ENCODE data around the gene MAGED4. TPM values are rescaled to one million over a fixed set of nuclear protein-coding genes. Genes with fewer than 3 reads are reported as not detected.

The MAGED4 gene
- total and polyA plus RNA-seq, 2 experiments from 2014 or later, result 29.7 to 73.7 TPM

DNA sequence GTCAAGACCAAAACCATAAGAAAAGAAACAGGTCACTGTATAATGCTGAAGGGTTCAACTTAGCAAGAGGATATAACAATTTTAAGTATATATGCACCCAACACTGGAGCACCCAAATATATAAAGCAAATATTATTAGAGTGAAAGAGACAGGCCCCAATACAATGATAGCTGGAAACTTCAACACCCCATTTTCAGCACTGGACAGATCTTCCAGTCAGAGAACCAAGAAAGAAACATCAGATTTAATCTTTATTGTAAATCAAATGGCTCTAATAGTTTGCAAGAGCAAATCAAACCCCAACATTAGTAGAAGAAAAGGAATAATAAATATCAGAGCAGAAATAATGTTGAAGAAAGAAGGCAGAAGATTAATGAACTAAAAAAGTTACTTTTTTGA is 36.2 kb downstream of the MAGED4 start:
- Histone ChIP-seq H3K27me3 (no peaks in the 10 kb centered on the region), H3K27ac (no peak overlapping the region), H3K36me3 (no peaks in the 10 kb centered on the region), H3K4me1 (ENCODE audit: low read depth) (no peaks in the 10 kb centered on the region), H3K9me3 (ENCODE audit: low read depth) (no peaks in the 10 kb centered on the region), H3K4me3 (no peak overlapping the region)
- TF ChIP-seq, protein P1, sequence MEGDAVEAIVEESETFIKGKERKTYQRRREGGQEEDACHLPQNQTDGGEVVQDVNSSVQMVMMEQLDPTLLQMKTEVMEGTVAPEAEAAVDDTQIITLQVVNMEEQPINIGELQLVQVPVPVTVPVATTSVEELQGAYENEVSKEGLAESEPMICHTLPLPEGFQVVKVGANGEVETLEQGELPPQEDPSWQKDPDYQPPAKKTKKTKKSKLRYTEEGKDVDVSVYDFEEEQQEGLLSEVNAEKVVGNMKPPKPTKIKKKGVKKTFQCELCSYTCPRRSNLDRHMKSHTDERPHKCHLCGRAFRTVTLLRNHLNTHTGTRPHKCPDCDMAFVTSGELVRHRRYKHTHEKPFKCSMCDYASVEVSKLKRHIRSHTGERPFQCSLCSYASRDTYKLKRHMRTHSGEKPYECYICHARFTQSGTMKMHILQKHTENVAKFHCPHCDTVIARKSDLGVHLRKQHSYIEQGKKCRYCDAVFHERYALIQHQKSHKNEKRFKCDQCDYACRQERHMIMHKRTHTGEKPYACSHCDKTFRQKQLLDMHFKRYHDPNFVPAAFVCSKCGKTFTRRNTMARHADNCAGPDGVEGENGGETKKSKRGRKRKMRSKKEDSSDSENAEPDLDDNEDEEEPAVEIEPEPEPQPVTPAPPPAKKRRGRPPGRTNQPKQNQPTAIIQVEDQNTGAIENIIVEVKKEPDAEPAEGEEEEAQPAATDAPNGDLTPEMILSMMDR (IDR thresholded peaks at IDR 0.05; ENCODE audit: low read depth, low read length), result no peak
- DNase-seq (ENCODE audit: low read depth in 1 of 2, low spot score in 1 of 2), result no peak

Other genes starting within 250 kb of the MAGED4 start
- 25.0 and 32.1 TPM in 2 replicates for gene MAGED4B, start 115.7 kb upstream of the MAGED4 start, total RNA-seq
- gene MAGED4B, start 115.7 kb upstream of the MAGED4 start, polyA plus RNA-seq, result 99.6 and 106 TPM in 2 replicates
- not detected in 2 replicates for gene XAGE2, start 184.1 kb downstream of the MAGED4 start, total RNA-seq
- not detected in 2 replicates for gene XAGE2, start 184.1 kb downstream of the MAGED4 start, polyA plus RNA-seq

All from cardiac muscle cell (in vitro differentiated cells and primary cell).